ENCODE data around the gene TRIM31. TPM values are rescaled to one million over a fixed set of nuclear protein-coding genes. Genes with fewer than 3 reads are reported as not detected.
A peak's percentile ranks its signal among the peaks of the same experiment; 100 is the strongest.

TRIM31 gene
- total RNA-seq, 4 donors from 2014 or later = not detected

DNA sequence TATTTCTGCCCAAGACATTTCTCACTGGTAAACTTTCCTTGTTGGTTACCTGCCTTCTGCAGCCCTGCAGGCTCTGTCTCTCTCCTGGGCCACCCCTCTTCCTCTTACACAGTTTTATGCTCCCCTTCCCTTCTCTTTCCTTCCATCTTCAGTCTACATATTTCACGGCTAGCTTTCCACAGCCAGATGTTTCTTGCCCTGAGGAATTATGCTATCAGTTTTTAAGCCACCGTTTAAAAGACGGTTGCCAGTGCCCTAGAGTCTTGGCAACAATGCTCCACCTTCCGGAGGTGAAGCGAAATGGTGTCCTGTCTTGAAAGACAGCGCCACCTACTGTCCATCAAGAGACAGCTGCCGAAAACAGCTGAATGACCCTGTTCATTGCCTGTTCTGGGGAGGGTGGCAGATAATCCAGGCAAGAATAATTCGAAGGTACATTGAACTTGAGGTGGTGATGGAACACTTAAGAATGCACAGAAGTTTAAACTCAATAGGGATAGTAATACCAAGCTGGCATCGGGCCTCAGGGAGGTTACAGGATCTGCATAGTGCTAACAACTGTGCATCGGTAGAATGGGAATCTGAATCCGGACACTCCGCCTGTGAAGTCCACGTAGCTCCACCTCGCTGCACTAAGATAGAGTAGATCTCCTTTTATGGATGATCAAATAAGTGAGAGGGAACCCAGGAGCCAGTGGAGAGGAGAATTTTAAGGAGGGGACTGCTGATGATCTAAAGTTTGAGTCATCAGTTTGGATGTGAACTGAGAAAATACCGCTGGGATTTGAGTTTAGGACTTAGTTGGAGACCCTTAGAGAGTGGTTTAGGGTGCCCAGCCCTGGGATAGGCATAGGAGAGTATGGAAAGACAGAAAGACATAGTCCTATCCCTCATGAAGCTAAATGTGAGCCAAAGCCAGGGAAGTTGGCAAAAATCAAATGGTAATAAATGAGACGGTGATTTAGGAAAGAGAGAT lies 18.3 kb upstream of the TRIM31 start:
- no peak overlapping the region for H3K4me3 ChIP-seq (replicated peaks in 1 of 3)
- no peaks in the 10 kb centered on the region for H3K36me3 ChIP-seq
- DNase-seq = peak; percentile 74 to 77
- peaks cover 13 to 21% of the 10 kb centered on the region in 2 donors for H3K4me1 ChIP-seq
- H3K9me3 ChIP-seq = no peaks in the 10 kb centered on the region
- 27 to 30% methylated on average over 16 of the region's 16 CpGs for WGBS, 2 donors
- no peak for TF ChIP-seq POLR2A (IDR thresholded peaks at IDR 0.05)
- TF ChIP-seq, protein P1, sequence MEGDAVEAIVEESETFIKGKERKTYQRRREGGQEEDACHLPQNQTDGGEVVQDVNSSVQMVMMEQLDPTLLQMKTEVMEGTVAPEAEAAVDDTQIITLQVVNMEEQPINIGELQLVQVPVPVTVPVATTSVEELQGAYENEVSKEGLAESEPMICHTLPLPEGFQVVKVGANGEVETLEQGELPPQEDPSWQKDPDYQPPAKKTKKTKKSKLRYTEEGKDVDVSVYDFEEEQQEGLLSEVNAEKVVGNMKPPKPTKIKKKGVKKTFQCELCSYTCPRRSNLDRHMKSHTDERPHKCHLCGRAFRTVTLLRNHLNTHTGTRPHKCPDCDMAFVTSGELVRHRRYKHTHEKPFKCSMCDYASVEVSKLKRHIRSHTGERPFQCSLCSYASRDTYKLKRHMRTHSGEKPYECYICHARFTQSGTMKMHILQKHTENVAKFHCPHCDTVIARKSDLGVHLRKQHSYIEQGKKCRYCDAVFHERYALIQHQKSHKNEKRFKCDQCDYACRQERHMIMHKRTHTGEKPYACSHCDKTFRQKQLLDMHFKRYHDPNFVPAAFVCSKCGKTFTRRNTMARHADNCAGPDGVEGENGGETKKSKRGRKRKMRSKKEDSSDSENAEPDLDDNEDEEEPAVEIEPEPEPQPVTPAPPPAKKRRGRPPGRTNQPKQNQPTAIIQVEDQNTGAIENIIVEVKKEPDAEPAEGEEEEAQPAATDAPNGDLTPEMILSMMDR (IDR thresholded peaks at IDR 0.05) = peak; percentile 77 to 99 (median 96)
- no peaks in the 10 kb centered on the region for H3K27me3 ChIP-seq
- intact Hi-C loops (cut with DNase I) = loop anchor here (2.0 kb wide), 1 partner anchor 26 kb away; no protein-coding TSS in a partner anchor
- H3K27ac ChIP-seq = no peak overlapping the region

DNA sequence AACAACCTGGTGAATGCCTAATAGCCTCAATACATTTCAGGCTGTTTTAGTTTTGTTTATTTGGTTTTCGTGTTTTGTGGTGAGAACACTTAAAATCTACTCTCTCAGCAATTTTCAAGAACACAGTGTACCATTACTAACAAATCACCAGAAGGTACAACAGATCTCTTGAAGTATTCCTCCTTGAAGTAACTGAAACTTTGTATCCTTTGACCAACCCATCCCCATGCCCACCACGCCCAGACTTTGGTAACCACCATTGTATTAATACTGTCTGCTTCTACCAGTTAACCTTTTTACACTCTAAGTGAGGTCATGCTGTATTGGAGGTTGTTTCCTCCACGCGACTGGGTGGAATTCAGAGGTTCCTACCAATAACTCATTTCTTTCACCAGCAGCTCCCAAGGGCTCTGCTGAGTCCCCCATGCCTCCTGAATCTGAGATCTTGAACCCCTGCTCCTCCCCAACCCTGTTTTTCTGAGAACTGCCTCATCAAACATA lies 17.3 kb upstream of the TRIM31 start:
- 58 to 63% methylated on average over 4 of the region's 4 CpGs for WGBS, 2 donors
- no peak overlapping the region for H3K27ac ChIP-seq
- no peaks in the 10 kb centered on the region for H3K27me3 ChIP-seq
- DNase-seq = no peak
- H3K4me1 ChIP-seq = peaks cover 13 to 21% of the 10 kb centered on the region in 2 donors
- H3K4me3 ChIP-seq (replicated peaks in 1 of 3) = no peak overlapping the region
- no peaks in the 10 kb centered on the region for H3K9me3 ChIP-seq
- intact Hi-C loops (cut with DNase I) = loop anchor here (2.0 kb wide), 1 partner anchor 25 kb away; no protein-coding TSS in a partner anchor
- no peak for TF ChIP-seq POLR2A (IDR thresholded peaks at IDR 0.05)
- TF ChIP-seq, protein P1 (IDR thresholded peaks at IDR 0.05) = no peak
- no peaks in the 10 kb centered on the region for H3K36me3 ChIP-seq

DNA sequence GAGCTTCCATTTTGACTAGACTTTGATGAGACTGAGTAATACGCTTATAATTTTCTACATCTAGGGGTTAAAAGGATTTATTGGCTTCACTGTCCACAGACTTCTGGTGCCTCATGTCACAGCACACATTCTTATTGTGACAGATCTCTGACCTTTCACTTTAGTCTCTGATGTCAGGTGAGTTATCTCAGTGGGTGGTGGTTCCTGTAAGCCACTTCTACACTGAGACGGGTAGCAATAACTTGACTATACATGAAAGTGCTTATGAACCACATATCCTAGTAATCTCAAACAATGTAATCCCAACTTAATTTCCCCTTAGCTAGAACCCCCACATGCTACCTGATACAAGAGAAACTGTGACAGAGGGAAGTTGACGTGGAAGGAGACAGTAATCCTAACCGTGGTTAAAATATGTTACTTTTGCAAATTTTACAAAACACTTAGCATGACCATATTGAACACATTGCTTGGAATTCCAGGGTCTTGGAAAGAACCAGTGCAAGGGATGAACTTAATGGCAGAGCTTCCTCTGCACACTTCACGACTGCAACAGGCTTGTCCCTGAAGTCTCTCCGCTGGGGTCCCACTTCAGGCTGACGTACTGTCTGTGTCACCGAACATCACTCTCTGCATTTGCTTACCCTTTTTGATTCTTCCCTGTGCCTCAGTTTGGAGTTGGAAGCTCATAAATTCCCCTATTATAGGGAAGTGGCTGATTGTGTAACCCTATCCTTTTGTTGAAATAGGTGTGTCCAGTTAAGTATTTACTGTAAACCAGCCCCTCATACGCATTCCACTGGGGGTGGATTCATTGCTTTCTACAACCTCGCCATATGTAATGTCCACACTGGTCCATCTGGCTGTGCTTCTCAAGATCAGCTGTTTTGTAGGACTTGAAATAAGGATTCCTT lies 16.6 kb upstream of the TRIM31 start:
- Histone ChIP-seq H3K27ac (no peak overlapping the region), H3K4me3 (replicated peaks in 1 of 3) (no peak overlapping the region), H3K27me3 (no peaks in the 10 kb centered on the region), H3K4me1 (peaks cover 13 to 21% of the 10 kb centered on the region in 2 donors), H3K36me3 (no peaks in the 10 kb centered on the region), H3K9me3 (no peaks in the 10 kb centered on the region)
- 75 to 81% methylated on average over 10 of the region's 10 CpGs for WGBS, 2 donors
- no peak for TF ChIP-seq POLR2A (IDR thresholded peaks at IDR 0.05)
- TF ChIP-seq, protein P1 (IDR thresholded peaks at IDR 0.05) = no peak
- DNase-seq = no peak
- intact Hi-C loops (cut with DNase I) = loop anchor here (2.0 kb wide), 1 partner anchor 25 kb away; no protein-coding TSS in a partner anchor

DNA sequence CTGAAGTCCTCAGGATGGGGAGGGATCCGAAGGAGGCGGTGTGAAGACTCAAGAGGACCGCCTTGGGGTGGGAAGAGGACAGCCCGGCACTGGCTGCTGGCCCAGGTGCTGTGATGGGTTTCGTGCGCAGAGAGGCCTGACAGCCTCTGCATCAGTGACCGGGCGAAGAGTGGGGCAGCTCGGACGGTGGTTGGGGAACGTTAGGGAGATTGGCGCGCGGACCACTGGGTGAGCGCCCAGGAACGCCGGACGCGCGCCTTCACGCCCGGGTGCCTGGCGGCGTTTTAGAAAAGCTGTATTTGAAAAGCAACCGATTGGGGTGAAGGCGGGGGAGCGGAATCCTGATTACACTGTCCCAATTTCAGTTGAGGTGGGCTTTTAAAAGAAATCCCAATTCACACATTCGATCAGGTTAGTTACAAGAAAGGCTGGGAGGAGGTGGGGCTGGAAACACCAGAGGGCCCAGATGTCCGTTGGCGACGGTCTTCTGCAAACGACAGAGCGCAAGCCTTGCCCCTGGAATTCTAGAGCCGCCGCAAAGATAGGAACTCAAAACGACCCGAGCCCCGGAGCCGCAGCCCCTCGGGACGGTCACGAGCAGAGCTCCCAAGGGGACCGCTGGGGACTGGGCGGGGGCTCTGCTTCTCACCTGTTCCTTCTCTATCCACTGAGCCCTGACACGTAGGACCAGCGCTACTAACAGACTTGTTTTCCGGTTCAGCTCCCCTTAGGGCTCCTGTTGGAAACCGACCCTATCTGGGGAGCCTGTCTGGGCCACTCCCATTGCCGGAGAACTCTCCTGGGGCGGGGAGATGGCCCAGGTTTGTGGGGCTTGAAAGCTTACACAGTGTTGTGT lies 14.6 kb upstream of the TRIM31 start:
- WGBS, 2 donors = 3 to 5% methylated on average over 34 to 37 of the region's 50 CpGs
- TF ChIP-seq POLR2A (IDR thresholded peaks at IDR 0.05) = peak in 1 of 2 donors; percentile 22
- TF ChIP-seq, protein P1 (IDR thresholded peaks at IDR 0.05) = no peak
- no peaks in the 10 kb centered on the region for H3K9me3 ChIP-seq
- no peaks in the 10 kb centered on the region for H3K36me3 ChIP-seq
- peak; percentile 84 to 87 for DNase-seq
- H3K27me3 ChIP-seq = no peaks in the 10 kb centered on the region
- peak overlapping the region in 1 of 3 donors; percentile 6 for H3K4me3 ChIP-seq (replicated peaks in 1 of 3)
- H3K27ac ChIP-seq = peak overlapping the region; percentile 26 to 59 (median 51)
- H3K4me1 ChIP-seq = peaks cover 13 to 21% of the 10 kb centered on the region in 2 donors
- intact Hi-C loops (cut with DNase I) = no loop called here

Data from thyroid gland (tissue), 4 donors.